Caco-2 (cell line): ENCODE results near the gene SLC39A11. TPM values are rescaled to one million over a fixed set of nuclear protein-coding genes. Genes with fewer than 3 reads are reported as not detected.
A peak's percentile ranks its signal among the peaks of the same experiment; 100 is the strongest.

Source experiments
- BruUV-seq: library from RNA; stranded (reverse); fragments of 400-500 nt; replicated peaks from 2 replicates; lab custom pipeline; 2021; lab: Mats Ljungman, UMichigan
- CTCF ChIA-PET: fragments of 300-600 bp; sonication (Branson Sonifier 250); formaldehyde crosslinking; loops from one replicate; lab custom pipeline; 2022; ENCODE audit warnings: antibody characterized with exemption; lab: Charles Lee
- POLR2A ChIA-PET: fragments of 300-600 bp; sonication (Branson Sonifier 250); formaldehyde crosslinking; loops from one replicate; lab custom pipeline; 2022; ENCODE audit warnings: antibody characterized with exemption; lab: Charles Lee
- DNase-seq, 2 experiments: peaks; one replicate each; pipeline versions ENCODE4 v3.0.0 to v3.0.0-alpha.2; 2020 to 2022
- H3K27me3 ChIP-seq: replicated peaks from 2 replicates; pipeline ENCODE4 v1.6.0; 2011; ENCODE audit warnings: low read length; ENCODE audit not compliant: control insufficient read depth, insufficient read depth
- H3K36me3 ChIP-seq: 2 replicates; pipeline ENCODE4 v1.5.1; 2011; ENCODE audit warnings: low read length; ENCODE audit not compliant: control insufficient read depth, insufficient read depth
- H3K4me1 ChIP-seq: fragments of 250-450 bp; sonication (Bioruptor Pico); 2 replicates; pipeline ENCODE4 v1.5.1; 2020; ENCODE audit warnings: mild to moderate bottlenecking
- H3K4me3 ChIP-seq: 2 replicates; pipeline ENCODE4 v1.5.1; 2011; ENCODE audit warnings: low read depth, mild to moderate bottlenecking, control low read depth, low read length
- H3K9me3 ChIP-seq: fragments of 250-450 bp; sonication (Bioruptor Pico); 2 replicates; pipeline ENCODE4 v1.5.1; 2020; ENCODE audit warnings: mild to moderate bottlenecking, moderate library complexity
- H3K27ac Mint-ChIP-seq: one replicate; pipeline ENCODE4 v1.8.0; 2022; ENCODE audit warnings: mixed read lengths; ENCODE audit not compliant: unreplicated experiment
- H3K27me3 Mint-ChIP-seq: one replicate; pipeline ENCODE4 v1.8.0; 2022; ENCODE audit warnings: mixed read lengths; ENCODE audit not compliant: insufficient read depth, unreplicated experiment
- H3K36me3 Mint-ChIP-seq: one replicate; pipeline ENCODE4 v1.8.0; 2022; ENCODE audit warnings: mild to moderate bottlenecking, mixed read lengths; ENCODE audit not compliant: insufficient read depth, unreplicated experiment
- H3K4me1 Mint-ChIP-seq: one replicate; pipeline ENCODE4 v1.8.0; 2022; ENCODE audit warnings: low read depth, mixed read lengths; ENCODE audit not compliant: unreplicated experiment
- H3K4me3 Mint-ChIP-seq: one replicate; pipeline ENCODE4 v1.8.0; 2022; ENCODE audit warnings: mild to moderate bottlenecking, moderate library complexity, mixed read lengths; ENCODE audit not compliant: unreplicated experiment
- H3K9me3 Mint-ChIP-seq: one replicate; pipeline ENCODE4 v1.8.0; 2022; ENCODE audit warnings: mixed read lengths; ENCODE audit not compliant: unreplicated experiment
- CTCF ChIP-seq, 2 experiments: fragments of 200-600 bp in 1 of 2; IDR thresholded peaks; 1 replicate in 1 of 2; 2 replicates in 1 of 2; pipeline versions ENCODE4 v1.5.1 to v1.8.0; 2011 to 2022; ENCODE audit warnings: antibody characterized with exemption in 1 of 2, control low read depth in 1 of 2, inconsistent platforms in 1 of 2, low read depth in 1 of 2, low read length in 1 of 2, mild to moderate bottlenecking in 1 of 2, moderate library complexity in 1 of 2; ENCODE audit not compliant: insufficient read depth in 1 of 2, severe bottlenecking in 1 of 2, unreplicated experiment in 1 of 2
- intact Hi-C: fragments of 100-400 bp; cut with micrococcal nuclease; formaldehyde crosslinking; loops from one replicate; pipeline ENCODE4 v1.10.0; 2022; ENCODE audit not compliant: unreplicated experiment
- total RNA-seq: library from RNA; stranded (reverse); gene quantifications from 2 replicates; pipeline ENCODE4 v1.2.3, GENCODE V29; 2022

The SLC39A11 gene
- total RNA-seq, 1 experiment from 2014 or later = 26.4 TPM

- peak in 1 of 2 experiments; percentile 38 for TF ChIP-seq CTCF (IDR thresholded peaks at IDR 0.05; ENCODE audit: insufficient read depth in 1 of 2, low read depth in 1 of 2, low read length in 1 of 2, severe bottlenecking in 1 of 2, unreplicated experiment in 1 of 2)
- peak in 1 of 2 experiments; percentile 53 for DNase-seq
- no peak overlapping the region for H3K4me3 Mint-ChIP-seq
- no TSS peak for BruUV-seq
- peaks cover 10% of the 10 kb centered on the region for H3K9me3 Mint-ChIP-seq
- Histone ChIP-seq H3K9me3 (peaks cover 5% of the 10 kb centered on the region; the same call in 1 of the 2 replicates), H3K4me1 (peaks cover 11% of the 10 kb centered on the region), H3K27me3 (no peaks in the 10 kb centered on the region), H3K4me3 (no peak overlapping the region), H3K36me3 (no peaks in the 10 kb centered on the region)
- no peaks in the 10 kb centered on the region for H3K27me3 Mint-ChIP-seq
- no peaks in the 10 kb centered on the region for H3K36me3 Mint-ChIP-seq
- ChIA-PET POLR2A (interaction anchor here (0.6 to 1.1 kb wide), 4 partner anchors 10 to 22 kb away, joined by 3 to 7 read pairs (median 3); no protein-coding TSS in a partner anchor), CTCF (interaction anchor here (0.9 to 1.3 kb wide), 5 partner anchors 11 to 587 kb away, joined by 3 to 6 read pairs (median 3); no protein-coding TSS in a partner anchor)
- H3K27ac Mint-ChIP-seq = no peak overlapping the region
- intact Hi-C loops = loop anchor here (1.0 kb wide), 2 partner anchors 10 to 16 kb away; no protein-coding TSS in a partner anchor
- peaks cover 16% of the 10 kb centered on the region for H3K4me1 Mint-ChIP-seq
Observed at GRCh38 chr17:72602517-72603419, 489.7 kb downstream of the SLC39A11 start.

GRCh38 chr17:72600934-72601333 lies 491.6 kb downstream of the SLC39A11 start:
- peaks cover 11% of the 10 kb centered on the region for H3K4me1 ChIP-seq
- intact Hi-C loops = no loop called here
- no peak overlapping the region for H3K4me3 ChIP-seq
- H3K4me1 Mint-ChIP-seq = peaks cover 16% of the 10 kb centered on the region
- no peaks in the 10 kb centered on the region for H3K27me3 ChIP-seq
- no peaks in the 10 kb centered on the region for H3K9me3 Mint-ChIP-seq
- no peak overlapping the region for H3K4me3 Mint-ChIP-seq
- no peak for TF ChIP-seq CTCF (IDR thresholded peaks at IDR 0.05; ENCODE audit: insufficient read depth in 1 of 2, low read depth in 1 of 2, low read length in 1 of 2, severe bottlenecking in 1 of 2, unreplicated experiment in 1 of 2)
- H3K27ac Mint-ChIP-seq = no peak overlapping the region
- no peaks in the 10 kb centered on the region for H3K36me3 ChIP-seq
- no peak for DNase-seq
- CTCF ChIA-PET = no interaction called here
- no peaks in the 10 kb centered on the region for H3K9me3 ChIP-seq
- POLR2A ChIA-PET = no interaction called here
- no TSS peak for BruUV-seq
- no peaks in the 10 kb centered on the region for H3K27me3 Mint-ChIP-seq
- H3K36me3 Mint-ChIP-seq = no peaks in the 10 kb centered on the region

GRCh38 chr17:72599891-72600290 lies 492.6 kb downstream of the SLC39A11 start:
- H3K36me3 ChIP-seq = no peaks in the 10 kb centered on the region
- no peak overlapping the region for H3K4me3 Mint-ChIP-seq
- no TSS peak for BruUV-seq

More at GRCh38 chr17:72599891-72600290, 492.6 kb downstream of the SLC39A11 start:
- Histone ChIP-seq H3K4me1 (peaks cover 11% of the 10 kb centered on the region), H3K9me3 (no peaks in the 10 kb centered on the region), H3K27me3 (no peaks in the 10 kb centered on the region), H3K4me3 (no peak overlapping the region)
- Mint-ChIP-seq H3K4me1 (peaks cover 16% of the 10 kb centered on the region), H3K27ac (no peak overlapping the region), H3K9me3 (peaks cover 6% of the 10 kb centered on the region), H3K36me3 (no peaks in the 10 kb centered on the region), H3K27me3 (no peaks in the 10 kb centered on the region)
- CTCF ChIA-PET = no interaction called here
- intact Hi-C loops = no loop called here
- POLR2A ChIA-PET = interaction anchor here (0.6 kb wide), 1 partner anchor 15 kb away, joined by 3 read pairs; no protein-coding TSS in a partner anchor
- no peak for TF ChIP-seq CTCF (IDR thresholded peaks at IDR 0.05; ENCODE audit: insufficient read depth in 1 of 2, low read depth in 1 of 2, low read length in 1 of 2, severe bottlenecking in 1 of 2, unreplicated experiment in 1 of 2)
- no peak for DNase-seq
